ENCODE results near the gene HSP90B1. TPM values are rescaled to one million over a fixed set of nuclear protein-coding genes. Genes with fewer than 3 reads are reported as not detected.

Gene HSP90B1
- total and polyA plus RNA-seq, 12 donors: 203 to 1,021 (median 297) TPM

GRCh38 chr12:103908246-103908541, 22.0 kb upstream of the HSP90B1 start:
- intact Hi-C loops (cut with DNase I): no loop called here
- no peak for DNase-seq
- Histone ChIP-seq H3K4me3 (no peak overlapping the region), H3K9me3 (no peaks in the 10 kb centered on the region), H3K36me3 (no peaks in the 10 kb centered on the region), H3K4me1 (no peaks in the 10 kb centered on the region), H3K27ac (no peak overlapping the region), H3K27me3 (no peaks in the 10 kb centered on the region)
- TF ChIP-seq CTCF (IDR thresholded peaks at IDR 0.05): no peak
- ATAC-seq: no peak

GRCh38 chr12:103908877-103909276, 21.3 kb upstream of the HSP90B1 start:
- no peaks in the 10 kb centered on the region for H3K9me3 ChIP-seq
- H3K36me3 ChIP-seq: no peaks in the 10 kb centered on the region
- no peak overlapping the region for H3K27ac ChIP-seq
- H3K4me1 ChIP-seq: no peaks in the 10 kb centered on the region
- intact Hi-C loops (cut with DNase I): no loop called here
- WGBS, 2 donors: 17 to 24% methylated on average over 2 of the region's 2 CpGs
- no peak for ATAC-seq
- H3K27me3 ChIP-seq: no peaks in the 10 kb centered on the region
- TF ChIP-seq CTCF (IDR thresholded peaks at IDR 0.05): no peak
- DNase-seq: no peak
- no peak overlapping the region for H3K4me3 ChIP-seq

GRCh38 chr12:103909811-103910210, 20.4 kb upstream of the HSP90B1 start:
- ATAC-seq: no peak
- Histone ChIP-seq H3K4me1 (no peaks in the 10 kb centered on the region), H3K4me3 (no peak overlapping the region), H3K36me3 (no peaks in the 10 kb centered on the region), H3K27ac (no peak overlapping the region), H3K9me3 (no peaks in the 10 kb centered on the region), H3K27me3 (no peaks in the 10 kb centered on the region)
- no peak for DNase-seq
- WGBS, 2 donors: 93% methylated on average over 1 of the region's 1 CpG
- no peak for TF ChIP-seq CTCF (IDR thresholded peaks at IDR 0.05)
- intact Hi-C loops (cut with DNase I): no loop called here

- WGBS, 2 donors: 66 to 86% methylated on average over 1 of the region's 1 CpG
- no peak for ATAC-seq
- intact Hi-C loops (cut with DNase I): no loop called here
- Histone ChIP-seq H3K4me1 (no peaks in the 10 kb centered on the region), H3K36me3 (no peaks in the 10 kb centered on the region), H3K27me3 (no peaks in the 10 kb centered on the region), H3K9me3 (no peaks in the 10 kb centered on the region), H3K27ac (no peak overlapping the region), H3K4me3 (no peak overlapping the region)
- no peak for DNase-seq
- TF ChIP-seq CTCF (IDR thresholded peaks at IDR 0.05): no peak
Observed at GRCh38 chr12:103912069-103912468, 18.1 kb upstream of the HSP90B1 start.

- no peak for TF ChIP-seq CTCF (IDR thresholded peaks at IDR 0.05)
- DNase-seq (no peak), ATAC-seq (no peak)
- no peak overlapping the region for H3K27ac ChIP-seq
- no peaks in the 10 kb centered on the region for H3K36me3 ChIP-seq
- no peaks in the 10 kb centered on the region for H3K27me3 ChIP-seq
- peaks cover 0 to 10% (median 6%) of the 10 kb centered on the region in 11 donors for H3K9me3 ChIP-seq
- intact Hi-C loops (cut with DNase I): no loop called here
- 90 to 91% methylated on average over 3 of the region's 3 CpGs for WGBS, 2 donors
- no peaks in the 10 kb centered on the region for H3K4me1 ChIP-seq
- H3K4me3 ChIP-seq: no peak overlapping the region
Observed at GRCh38 chr12:103913100-103913499, 17.1 kb upstream of the HSP90B1 start.

Measured in heart right ventricle (tissue), 16 donors.